ENCODE results near the gene LAMA2.

DNA sequence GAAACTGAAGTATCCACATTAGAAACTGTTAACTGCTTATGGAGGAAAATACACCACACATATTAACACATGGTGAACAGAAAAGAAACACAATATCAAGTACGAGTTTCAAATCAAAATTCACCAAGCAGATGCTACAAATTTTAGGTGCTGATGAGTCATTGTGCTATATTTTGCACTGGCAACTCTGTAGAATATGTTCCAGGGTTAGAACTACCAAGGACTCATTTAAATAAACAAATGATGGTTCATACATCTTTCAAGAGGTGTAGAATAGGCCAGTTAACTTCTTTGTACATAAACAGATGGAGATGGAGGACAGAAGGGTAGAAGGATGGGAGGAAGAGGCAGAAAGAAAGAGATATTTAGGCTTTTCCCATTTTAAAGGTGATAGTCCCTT lies 642.1 kb downstream of the LAMA2 start:
- TF ChIP-seq, protein P1, sequence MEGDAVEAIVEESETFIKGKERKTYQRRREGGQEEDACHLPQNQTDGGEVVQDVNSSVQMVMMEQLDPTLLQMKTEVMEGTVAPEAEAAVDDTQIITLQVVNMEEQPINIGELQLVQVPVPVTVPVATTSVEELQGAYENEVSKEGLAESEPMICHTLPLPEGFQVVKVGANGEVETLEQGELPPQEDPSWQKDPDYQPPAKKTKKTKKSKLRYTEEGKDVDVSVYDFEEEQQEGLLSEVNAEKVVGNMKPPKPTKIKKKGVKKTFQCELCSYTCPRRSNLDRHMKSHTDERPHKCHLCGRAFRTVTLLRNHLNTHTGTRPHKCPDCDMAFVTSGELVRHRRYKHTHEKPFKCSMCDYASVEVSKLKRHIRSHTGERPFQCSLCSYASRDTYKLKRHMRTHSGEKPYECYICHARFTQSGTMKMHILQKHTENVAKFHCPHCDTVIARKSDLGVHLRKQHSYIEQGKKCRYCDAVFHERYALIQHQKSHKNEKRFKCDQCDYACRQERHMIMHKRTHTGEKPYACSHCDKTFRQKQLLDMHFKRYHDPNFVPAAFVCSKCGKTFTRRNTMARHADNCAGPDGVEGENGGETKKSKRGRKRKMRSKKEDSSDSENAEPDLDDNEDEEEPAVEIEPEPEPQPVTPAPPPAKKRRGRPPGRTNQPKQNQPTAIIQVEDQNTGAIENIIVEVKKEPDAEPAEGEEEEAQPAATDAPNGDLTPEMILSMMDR (IDR thresholded peaks at IDR 0.05), result no peak
- TF ChIP-seq POLR2A (IDR thresholded peaks at IDR 0.05), result no peak
